HCT116 (cell line): ENCODE results near the gene STIL. TPM values are rescaled to one million over a fixed set of nuclear protein-coding genes. Genes with fewer than 3 reads are reported as not detected.

Experiments used
- ATAC-seq: fragments of 200-7000 bp; cut with Tn5 transposase; 2 replicates; pipeline ENCODE4 v1.9.1; 2020; ENCODE audit warnings: mild to moderate bottlenecking, moderate library complexity
- BruUV-seq: library from RNA; stranded (reverse); fragments of 400-500 nt; replicated peaks from 2 replicates; lab custom pipeline; 2021; lab: Mats Ljungman, UMichigan
- CTCF ChIA-PET: fragments of 300-600 bp; sonication (Branson Sonifier 250); formaldehyde crosslinking; loops from one replicate; lab custom pipeline; 2021; ENCODE audit warnings: antibody characterized with exemption; lab: Charles Lee
- POLR2A ChIA-PET: fragments of 300-600, 350-600 bp; sonication (Branson Sonifier 250); formaldehyde crosslinking; loops from one replicate; lab custom pipeline; 2021; ENCODE audit warnings: antibody characterized with exemption; lab: Charles Lee
- RAD21 ChIA-PET, 2 experiments: fragments of 300-600 bp; sonication (Branson Sonifier 250); formaldehyde crosslinking; loops; one replicate each; lab custom pipeline; 2023; ENCODE audit warnings: low total read pairs in 2 of 2; ENCODE audit not compliant: uncharacterized antibody in 2 of 2, unreplicated experiment in 2 of 2, low non-redundant PET in 1 of 2; lab: Charles Lee
- DNase-seq: peaks from one replicate; pipeline ENCODE4 v3.0.0-alpha.2; 2010; ENCODE audit warnings: low read depth, low spot score
- H2AFZ ChIP-seq: fragments of 200-600 bp; shearing (Covaris generic), sonication (generic); 2 replicates; pipeline ENCODE4 v1.6.1; 2017; ENCODE audit warnings: low read depth, mixed run types, mixed read lengths, antibody characterized with exemption, low read length; ENCODE audit not compliant: poor library complexity, severe bottlenecking
- H3K27ac ChIP-seq: 2 replicates; pipeline ENCODE4 v1.5.1; 2012; ENCODE audit warnings: low read depth, low read length
- H3K27me3 ChIP-seq: fragments of 200-600 bp; sonication (generic); 2 replicates; pipeline ENCODE4 v1.6.1; 2016; ENCODE audit warnings: mixed run types, low read length, mixed read lengths; ENCODE audit not compliant: insufficient read depth
- H3K36me3 ChIP-seq, 2 experiments: fragments of 200-500 bp in 1 of 2; fragments of 200-600 bp in 1 of 2; sonication (Bioruptor generic) in 1 of 2; sonication (generic) in 1 of 2; 2 replicates each; pipeline versions ENCODE4 v1.5.1 to v1.6.1; 2014 to 2016; ENCODE audit warnings: low read length in 2 of 2, inconsistent platforms in 1 of 2, mixed read lengths in 1 of 2, mixed run types in 1 of 2; ENCODE audit not compliant: insufficient read depth in 2 of 2, control insufficient read depth in 1 of 2
- H3K4me1 ChIP-seq, 2 experiments: fragments of 200-600 bp in 1 of 2; sonication (generic) in 1 of 2; 2 replicates each; pipeline versions ENCODE4 v1.5.1 to v1.6.1; 2012 to 2017; ENCODE audit warnings: low read length in 2 of 2, inconsistent platforms in 1 of 2, mild to moderate bottlenecking in 1 of 2, mixed read lengths in 1 of 2, mixed run types in 1 of 2, moderate library complexity in 1 of 2; ENCODE audit not compliant: insufficient read depth in 2 of 2, control insufficient read depth in 1 of 2
- H3K4me2 ChIP-seq: fragments of 200-600 bp; sonication (generic); 2 replicates; pipeline ENCODE4 v1.6.1; 2017; ENCODE audit warnings: mixed run types, low read length, mixed read lengths
- H3K4me3 ChIP-seq, 2 experiments: fragments of 200-600 bp in 1 of 2; sonication (generic) in 1 of 2; replicated peaks in 1 of 2; 2 replicates each; pipeline ENCODE4 v1.5.1; 2011 to 2016; ENCODE audit warnings: low read length in 2 of 2, control low read depth in 1 of 2, low read depth in 1 of 2, mild to moderate bottlenecking in 1 of 2, mixed read lengths in 1 of 2, mixed run types in 1 of 2
- H3K79me2 ChIP-seq: fragments of 200-600 bp; sonication (generic); 2 replicates; pipeline ENCODE4 v1.6.1; 2017; ENCODE audit warnings: mild to moderate bottlenecking, mixed run types, low read length, moderate library complexity, mixed read lengths; ENCODE audit not compliant: insufficient read depth
- H3K9ac ChIP-seq: fragments of 200-600 bp; sonication (generic); 2 replicates; pipeline ENCODE4 v1.6.1; 2016; ENCODE audit warnings: low read length, mixed read lengths
- H3K9me2 ChIP-seq: fragments of 200-600 bp; sonication (generic), shearing (Covaris generic); 2 replicates; pipeline ENCODE4 v1.6.1; 2017; ENCODE audit warnings: mixed run types, mild to moderate bottlenecking, moderate library complexity; ENCODE audit not compliant: insufficient read depth
- H3K9me3 ChIP-seq, 2 experiments: fragments of 200-500 bp in 1 of 2; fragments of 200-600 bp in 1 of 2; sonication (Bioruptor generic) in 1 of 2; sonication (generic) in 1 of 2; 2 replicates each; pipeline ENCODE4 v1.6.1; 2014 to 2017; ENCODE audit warnings: low read length in 2 of 2, mixed read lengths in 2 of 2, inconsistent platforms in 1 of 2, low read depth in 1 of 2, mild to moderate bottlenecking in 1 of 2, mixed run types in 1 of 2, moderate library complexity in 1 of 2; ENCODE audit not compliant: control insufficient read depth in 1 of 2, insufficient read depth in 1 of 2
- H4K20me1 ChIP-seq: fragments of 200-600 bp; sonication (generic), shearing (Covaris generic); 2 replicates; pipeline ENCODE4 v1.6.1; 2017; ENCODE audit warnings: mixed run types, mild to moderate bottlenecking, moderate library complexity; ENCODE audit not compliant: insufficient read depth
- CEBPB ChIP-seq: IDR thresholded peaks from 2 replicates; pipeline ENCODE4 v1.6.1; 2012; ENCODE audit warnings: low read depth
- EGR1 ChIP-seq: IDR thresholded peaks from 2 replicates; pipeline ENCODE4 v1.6.1; 2012; ENCODE audit warnings: low read depth
- EZH2phosphoT487 ChIP-seq: fragments of 200-600 bp; IDR thresholded peaks from 2 replicates; pipeline ENCODE4 v1.6.1; 2018; ENCODE audit warnings: antibody characterized with exemption, borderline replicate concordance
- JUND ChIP-seq: IDR thresholded peaks from 2 replicates; pipeline ENCODE4 v1.6.1; 2012
- MAX ChIP-seq: IDR thresholded peaks from 2 replicates; pipeline ENCODE4 v1.6.1; 2012
- POLR2AphosphoS5 ChIP-seq: IDR thresholded peaks from 2 replicates; pipeline ENCODE4 v1.6.1; 2011; ENCODE audit warnings: mild to moderate bottlenecking, low read depth, low read length, moderate library complexity
- RAD21 ChIP-seq: IDR thresholded peaks from 2 replicates; pipeline ENCODE4 v1.6.1; 2012; ENCODE audit warnings: low read depth, mild to moderate bottlenecking
- REST ChIP-seq: IDR thresholded peaks from 2 replicates; pipeline ENCODE4 v1.6.1; 2012; ENCODE audit warnings: low read depth
- SP1 ChIP-seq: IDR thresholded peaks from 2 replicates; pipeline ENCODE4 v1.6.1; 2012; ENCODE audit warnings: low read depth
- TCF7L2 ChIP-seq: IDR thresholded peaks from 2 replicates; pipeline ENCODE4 v1.7.0; 2011; ENCODE audit warnings: borderline replicate concordance, inconsistent platforms; ENCODE audit not compliant: insufficient read depth, insufficient read length; ENCODE audit errors: extremely low read depth
- YY1 ChIP-seq: IDR thresholded peaks from 2 replicates; pipeline ENCODE4 v1.6.1; 2011; ENCODE audit warnings: low read length, low read depth, moderate library complexity, mild to moderate bottlenecking; ENCODE audit not compliant: insufficient replicate concordance; ENCODE audit errors: extremely low read depth
- ZFX ChIP-seq: fragments of 450-650 bp; IDR thresholded peaks from 2 replicates; pipeline ENCODE4 v1.6.1; 2017
- ZNF274 ChIP-seq: fragments of 200-500 bp; sonication (Bioruptor generic); IDR thresholded peaks from 2 replicates; pipeline ENCODE4 v1.6.1; 2014; ENCODE audit warnings: mild to moderate bottlenecking, low read depth, low read length, inconsistent platforms
- intact Hi-C: fragments of 100-400 bp; cut with micrococcal nuclease; formaldehyde crosslinking; loops from 2 replicates; pipeline ENCODE4 v1.10.0; 2022
- total RNA-seq: library from RNA; stranded (reverse); gene quantifications from one replicate; pipeline ENCODE4 v1.2.1, GENCODE V29; 2021; ENCODE audit not compliant: unreplicated experiment

STIL gene
- total RNA-seq, 1 experiment from 2014 or later = 34.4 TPM

GRCh38 chr1:47207803-47208373 lies 106.1 kb downstream of the STIL start:
- no peaks in the 10 kb centered on the region for H3K27me3 ChIP-seq
- no peaks in the 10 kb centered on the region for H3K36me3 ChIP-seq
- H3K4me3 ChIP-seq = no peak overlapping the region
- no peaks in the 10 kb centered on the region for H4K20me1 ChIP-seq
- BruUV-seq = no TSS peak
- peaks cover 0 to 6% of the 10 kb centered on the region in 2 experiments; a peak in 2 of 4 replicates for H3K9me3 ChIP-seq
- CTCF ChIA-PET = interaction anchor here (1.0 kb wide), 1 partner anchor 13 kb away, joined by 4 read pairs; no protein-coding TSS in a partner anchor
- ATAC-seq = no peak
- DNase-seq = no peak
- no peak overlapping the region for H3K27ac ChIP-seq
- no peak overlapping the region for H3K4me2 ChIP-seq
- no peak overlapping the region for H2AFZ ChIP-seq
- H3K79me2 ChIP-seq = no peaks in the 10 kb centered on the region
- H3K9ac ChIP-seq = no peak overlapping the region
- no peaks in the 10 kb centered on the region for H3K4me1 ChIP-seq
- RAD21 ChIA-PET = no interaction called here
- intact Hi-C loops = no loop called here
- POLR2A ChIA-PET = no interaction called here
- H3K9me2 ChIP-seq = no peaks in the 10 kb centered on the region
- TF ChIP-seq EGR1 (no peak), MAX (no peak), JUND (no peak), YY1 (no peak), ZNF274 (no peak), REST (no peak), TCF7L2 (no peak), CEBPB (no peak), ZFX (no peak), RAD21 (no peak), EZH2phosphoT487 (no peak), POLR2AphosphoS5 (no peak), SP1 (no peak)
